ENCODE results near the gene MZT2B. TPM values are rescaled to one million over a fixed set of nuclear protein-coding genes. Genes with fewer than 3 reads are reported as not detected.
"Not testable (repeated sequence)": the region's sequence is repeated elsewhere in the genome, so short reads cannot be mapped to it uniquely, and the experiment has no call there.

Gene MZT2B
- total RNA-seq, 1 donor from 2014 or later: 190 TPM

DNA sequence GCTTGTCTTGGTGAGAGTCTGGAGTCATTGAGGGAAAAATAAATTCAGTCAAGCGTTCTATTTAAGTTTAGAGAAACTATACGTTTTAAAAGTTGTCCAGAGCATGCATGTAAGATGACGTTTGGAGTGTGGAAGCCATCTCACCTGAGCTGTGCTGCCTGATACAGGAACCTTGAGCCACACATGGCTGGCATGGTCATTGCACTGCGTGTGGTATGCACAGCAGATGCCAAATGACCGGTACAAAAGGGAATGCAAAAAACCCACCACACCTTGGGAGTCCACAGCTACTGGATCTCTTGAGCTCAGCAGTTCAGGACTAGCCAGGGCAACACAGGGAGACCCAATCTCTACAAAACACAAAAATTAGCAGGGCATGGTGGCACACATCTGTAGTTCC, 4.3 kb downstream of the MZT2B start:
- H3K36me3 Mint-ChIP-seq (ENCODE audit: insufficient read depth): no peaks in the 10 kb centered on the region
- H3K27ac Mint-ChIP-seq: no peak overlapping the region
- no peaks in the 10 kb centered on the region for H3K9me3 Mint-ChIP-seq (ENCODE audit: low read depth)
- no peaks in the 10 kb centered on the region for H3K27me3 Mint-ChIP-seq
- DNase-seq (ENCODE audit: low spot score, unreplicated experiment): no peak
- TF ChIP-seq, protein P1, sequence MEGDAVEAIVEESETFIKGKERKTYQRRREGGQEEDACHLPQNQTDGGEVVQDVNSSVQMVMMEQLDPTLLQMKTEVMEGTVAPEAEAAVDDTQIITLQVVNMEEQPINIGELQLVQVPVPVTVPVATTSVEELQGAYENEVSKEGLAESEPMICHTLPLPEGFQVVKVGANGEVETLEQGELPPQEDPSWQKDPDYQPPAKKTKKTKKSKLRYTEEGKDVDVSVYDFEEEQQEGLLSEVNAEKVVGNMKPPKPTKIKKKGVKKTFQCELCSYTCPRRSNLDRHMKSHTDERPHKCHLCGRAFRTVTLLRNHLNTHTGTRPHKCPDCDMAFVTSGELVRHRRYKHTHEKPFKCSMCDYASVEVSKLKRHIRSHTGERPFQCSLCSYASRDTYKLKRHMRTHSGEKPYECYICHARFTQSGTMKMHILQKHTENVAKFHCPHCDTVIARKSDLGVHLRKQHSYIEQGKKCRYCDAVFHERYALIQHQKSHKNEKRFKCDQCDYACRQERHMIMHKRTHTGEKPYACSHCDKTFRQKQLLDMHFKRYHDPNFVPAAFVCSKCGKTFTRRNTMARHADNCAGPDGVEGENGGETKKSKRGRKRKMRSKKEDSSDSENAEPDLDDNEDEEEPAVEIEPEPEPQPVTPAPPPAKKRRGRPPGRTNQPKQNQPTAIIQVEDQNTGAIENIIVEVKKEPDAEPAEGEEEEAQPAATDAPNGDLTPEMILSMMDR (IDR thresholded peaks at IDR 0.05; ENCODE audit: unreplicated experiment): no peak
- H3K4me1 Mint-ChIP-seq (ENCODE audit: low read depth): peaks cover 12% of the 10 kb centered on the region
- H3K4me3 Mint-ChIP-seq (ENCODE audit: low read depth): no peak overlapping the region

DNA sequence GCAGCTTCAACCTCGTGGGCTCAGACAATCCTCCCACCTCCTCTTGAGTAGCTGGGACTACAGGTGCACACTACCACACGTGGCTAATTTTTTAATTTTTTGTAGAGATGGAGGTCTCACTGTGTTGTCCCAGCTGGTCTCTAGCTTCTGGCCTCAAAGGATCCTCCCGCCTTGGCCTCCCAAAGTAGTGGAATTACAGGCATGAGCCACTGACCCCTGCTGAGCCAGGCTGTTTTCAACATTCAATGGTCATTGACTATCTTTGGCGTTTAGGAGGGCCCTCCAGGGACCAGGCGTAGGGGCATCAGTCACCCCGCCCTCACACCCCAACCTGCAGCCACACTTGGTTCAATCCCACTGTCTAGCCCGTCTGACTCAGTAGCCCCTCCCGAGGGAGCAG, 5.2 kb downstream of the MZT2B start:
- peaks cover 12% of the 10 kb centered on the region for H3K4me1 Mint-ChIP-seq (ENCODE audit: low read depth)
- DNase-seq (ENCODE audit: low spot score, unreplicated experiment): no peak
- H3K36me3 Mint-ChIP-seq (ENCODE audit: insufficient read depth): no peaks in the 10 kb centered on the region
- no peak overlapping the region for H3K27ac Mint-ChIP-seq
- no peaks in the 10 kb centered on the region for H3K27me3 Mint-ChIP-seq
- no peaks in the 10 kb centered on the region for H3K9me3 Mint-ChIP-seq (ENCODE audit: low read depth)
- TF ChIP-seq, protein P1 (IDR thresholded peaks at IDR 0.05; ENCODE audit: unreplicated experiment): no peak
- no peak overlapping the region for H3K4me3 Mint-ChIP-seq (ENCODE audit: low read depth)

DNA sequence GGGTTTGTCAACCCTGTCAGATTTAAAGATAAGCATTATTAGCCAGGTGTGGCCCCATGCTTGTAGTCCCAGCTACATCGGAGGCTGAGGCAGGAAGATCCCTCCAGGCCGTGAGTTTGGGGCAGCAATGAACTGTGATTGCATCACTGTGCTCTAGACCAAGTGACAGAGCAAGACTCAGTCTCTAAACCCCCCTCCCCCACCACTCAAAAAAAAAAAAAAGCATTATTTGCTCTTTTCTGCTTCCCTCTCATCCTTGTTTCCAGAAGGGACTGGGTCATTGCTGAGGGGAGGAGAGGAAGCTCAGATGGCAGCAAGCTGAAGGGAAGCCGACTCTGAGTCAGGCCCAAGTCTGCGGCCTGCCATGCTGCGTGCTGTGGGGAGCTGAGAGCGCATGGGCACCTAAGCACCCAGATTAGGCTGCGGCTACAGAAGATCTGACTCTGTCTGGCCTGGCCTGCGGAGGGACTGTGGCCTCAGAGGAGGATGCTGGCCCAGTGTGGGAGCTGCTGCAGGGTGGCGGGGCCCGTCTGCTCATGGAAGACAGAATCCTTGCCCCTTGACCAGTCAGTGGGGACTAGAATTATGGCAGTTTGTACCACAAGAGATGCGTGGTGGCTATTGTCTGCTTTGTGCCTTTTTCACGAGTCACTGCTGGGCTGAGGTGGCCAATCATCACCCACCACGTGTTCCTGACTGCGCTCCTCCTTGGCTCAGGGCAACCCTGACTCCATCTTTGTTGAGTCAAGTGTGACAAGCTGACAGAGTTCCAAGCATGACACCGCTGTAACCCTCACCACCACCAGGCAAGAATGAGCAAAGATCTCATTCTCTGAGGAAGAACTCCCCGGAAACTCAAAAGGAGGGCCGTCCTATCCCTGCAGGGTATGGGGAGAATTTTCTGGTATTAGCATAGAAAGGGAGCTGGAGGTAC, 6.1 kb downstream of the MZT2B start:
- H3K27me3 Mint-ChIP-seq; H3K9me3 Mint-ChIP-seq (ENCODE audit: low read depth); H3K4me3 Mint-ChIP-seq (ENCODE audit: low read depth); H3K27ac Mint-ChIP-seq; H3K36me3 Mint-ChIP-seq (ENCODE audit: insufficient read depth); DNase-seq (ENCODE audit: low spot score, unreplicated experiment); H3K4me1 Mint-ChIP-seq (ENCODE audit: low read depth): not testable (repeated sequence)

DNA sequence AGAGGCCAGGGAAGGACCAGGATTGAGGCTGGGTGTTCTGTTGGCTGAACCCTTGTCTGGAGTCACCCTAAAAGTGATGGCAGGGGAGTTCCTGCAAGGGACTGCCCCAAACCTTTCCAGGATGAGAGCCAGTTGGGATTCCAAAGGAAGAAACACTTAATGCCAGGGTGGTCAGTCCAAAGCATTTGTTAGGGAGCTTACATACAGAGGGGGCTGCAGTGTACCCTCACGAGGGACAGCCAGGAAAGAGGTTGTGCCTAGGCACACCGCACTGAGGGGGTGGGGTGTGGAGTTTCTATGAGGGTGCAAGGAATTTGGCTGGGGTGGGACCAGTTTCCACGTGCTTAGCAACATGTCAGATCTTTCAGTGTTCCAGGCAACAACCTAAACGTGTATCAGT, 6.9 kb downstream of the MZT2B start:
- H3K9me3 Mint-ChIP-seq (ENCODE audit: low read depth); H3K27ac Mint-ChIP-seq; H3K4me1 Mint-ChIP-seq (ENCODE audit: low read depth); H3K27me3 Mint-ChIP-seq; H3K36me3 Mint-ChIP-seq (ENCODE audit: insufficient read depth); DNase-seq (ENCODE audit: low spot score, unreplicated experiment); H3K4me3 Mint-ChIP-seq (ENCODE audit: low read depth): not testable (repeated sequence)

DNA sequence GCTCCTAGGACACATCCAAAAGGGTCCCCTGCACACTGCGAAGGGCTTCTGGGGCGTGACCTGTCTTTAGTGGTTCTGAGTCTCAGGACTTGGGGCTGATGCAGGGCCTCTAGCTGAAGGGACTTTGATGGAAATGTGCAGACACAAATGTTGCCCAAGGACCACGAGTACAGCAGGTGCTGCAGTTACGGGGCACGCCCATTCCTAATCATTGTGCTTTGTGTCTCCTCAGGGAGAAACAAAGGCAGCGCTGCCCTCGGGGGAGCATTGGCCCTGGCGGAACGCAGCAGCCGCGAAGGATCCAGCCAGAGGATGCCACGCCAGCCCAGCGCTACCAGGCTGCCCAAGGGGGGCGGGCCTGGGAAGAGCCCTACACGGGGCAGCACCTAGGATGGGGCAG, 8.2 kb downstream of the MZT2B start:
- Mint-ChIP-seq H3K36me3 (ENCODE audit: insufficient read depth) (no peaks in the 10 kb centered on the region), H3K27ac (no peak overlapping the region), H3K4me3 (ENCODE audit: low read depth) (no peak overlapping the region), H3K9me3 (ENCODE audit: low read depth) (no peaks in the 10 kb centered on the region), H3K27me3 (no peaks in the 10 kb centered on the region), H3K4me1 (ENCODE audit: low read depth) (no peaks in the 10 kb centered on the region)
- no peak for DNase-seq (ENCODE audit: low spot score, unreplicated experiment)
- TF ChIP-seq, protein P1 (IDR thresholded peaks at IDR 0.05; ENCODE audit: unreplicated experiment): no peak

DNA sequence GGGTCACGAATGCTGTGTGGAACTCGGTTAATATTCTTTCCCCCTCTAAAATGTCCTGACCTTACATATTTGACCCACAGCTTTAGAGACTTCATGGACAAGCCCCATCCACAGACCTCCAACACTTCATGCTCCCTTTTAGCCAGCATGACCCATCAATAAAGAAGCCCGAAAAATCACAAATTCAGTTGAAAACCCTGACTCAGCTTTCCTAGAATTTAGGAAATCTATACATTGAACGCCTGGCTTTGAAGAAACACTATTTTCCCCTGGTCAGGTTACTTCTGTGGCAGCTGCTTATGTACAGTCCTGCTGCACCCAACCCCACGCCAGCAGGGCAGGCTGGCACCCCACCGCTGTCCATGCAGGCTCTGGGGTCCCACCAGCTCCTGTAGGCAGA, 9.3 kb downstream of the MZT2B start:
- not testable (repeated sequence) for H3K36me3 Mint-ChIP-seq (ENCODE audit: insufficient read depth); H3K4me3 Mint-ChIP-seq (ENCODE audit: low read depth); H3K4me1 Mint-ChIP-seq (ENCODE audit: low read depth); H3K9me3 Mint-ChIP-seq (ENCODE audit: low read depth); H3K27me3 Mint-ChIP-seq; DNase-seq (ENCODE audit: low spot score, unreplicated experiment)
- peak overlapping the region; percentile 64 for H3K27ac Mint-ChIP-seq

DNA sequence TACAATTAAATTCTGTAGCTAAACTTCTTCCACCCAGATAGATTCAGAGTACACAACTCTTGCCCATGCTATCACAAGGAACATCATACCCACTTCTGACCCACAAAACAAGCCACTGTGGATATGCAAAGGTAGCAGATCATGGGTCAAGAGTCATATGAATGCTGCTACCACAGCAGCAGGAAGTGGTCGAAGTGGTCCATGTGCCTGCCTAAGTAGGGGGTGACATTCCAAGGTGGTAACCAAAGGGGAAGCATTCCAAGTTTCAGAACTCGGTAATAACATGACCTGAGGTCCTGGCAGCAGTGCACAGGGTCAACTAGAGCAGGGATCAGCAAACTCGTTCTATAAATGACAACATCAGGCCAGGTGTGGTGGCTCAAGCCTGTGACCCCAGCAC, 10.4 kb downstream of the MZT2B start:
- DNase-seq (ENCODE audit: low spot score, unreplicated experiment); H3K9me3 Mint-ChIP-seq (ENCODE audit: low read depth); H3K27ac Mint-ChIP-seq; H3K27me3 Mint-ChIP-seq; H3K4me1 Mint-ChIP-seq (ENCODE audit: low read depth); H3K4me3 Mint-ChIP-seq (ENCODE audit: low read depth); H3K36me3 Mint-ChIP-seq (ENCODE audit: insufficient read depth): not testable (repeated sequence)

DNA sequence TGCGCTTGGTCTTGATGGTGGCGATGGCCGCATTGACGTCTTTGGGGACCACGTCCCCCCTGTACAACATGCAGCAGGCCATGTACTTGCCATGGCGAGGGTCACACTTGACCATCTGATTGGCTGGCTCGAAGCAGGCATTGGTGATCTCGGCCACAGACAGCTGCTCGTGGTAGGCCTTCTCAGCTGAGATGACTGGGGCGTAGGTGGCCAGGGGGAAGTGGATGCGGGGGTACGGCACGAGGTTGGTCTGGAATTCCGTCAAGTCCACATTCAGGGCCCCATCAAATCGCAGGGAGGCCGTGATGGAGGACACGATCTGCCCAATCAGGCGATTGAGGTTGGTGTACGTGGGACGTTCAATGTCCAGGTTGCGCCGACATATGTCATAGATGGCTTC, 11.8 kb downstream of the MZT2B start:
- H3K27ac Mint-ChIP-seq; H3K4me3 Mint-ChIP-seq (ENCODE audit: low read depth); H3K27me3 Mint-ChIP-seq; H3K9me3 Mint-ChIP-seq (ENCODE audit: low read depth); DNase-seq (ENCODE audit: low spot score, unreplicated experiment); H3K4me1 Mint-ChIP-seq (ENCODE audit: low read depth); H3K36me3 Mint-ChIP-seq (ENCODE audit: insufficient read depth): not testable (repeated sequence)

DNA sequence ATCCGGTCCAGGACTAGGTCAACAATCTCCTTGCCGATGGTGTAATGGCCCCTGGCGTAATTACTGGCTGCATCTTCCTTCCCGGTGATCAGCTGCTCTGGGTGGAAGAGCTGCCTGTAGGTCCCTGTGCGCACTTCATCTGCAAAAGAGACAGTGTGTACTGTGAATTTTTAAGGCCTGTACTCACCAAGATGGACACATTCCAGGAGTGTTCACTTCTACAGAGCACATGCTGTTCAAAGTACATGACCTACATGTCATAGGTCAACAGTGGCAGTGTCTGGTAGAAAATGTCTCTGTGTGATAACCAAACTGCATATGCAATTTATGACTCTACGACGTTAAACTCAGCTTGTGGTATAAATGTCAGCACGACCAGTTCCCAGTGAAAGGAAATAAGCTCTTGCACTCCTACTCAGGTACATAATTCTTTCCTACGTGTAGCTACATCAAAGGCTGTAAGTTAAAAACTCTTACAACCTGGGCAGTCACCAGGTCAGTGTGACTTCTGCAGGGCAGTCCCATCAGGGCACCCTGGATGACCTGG, 13.1 kb downstream of the MZT2B start:
- not testable (repeated sequence) for H3K36me3 Mint-ChIP-seq (ENCODE audit: insufficient read depth); H3K9me3 Mint-ChIP-seq (ENCODE audit: low read depth); H3K4me3 Mint-ChIP-seq (ENCODE audit: low read depth); DNase-seq (ENCODE audit: low spot score, unreplicated experiment); H3K4me1 Mint-ChIP-seq (ENCODE audit: low read depth); H3K27ac Mint-ChIP-seq; H3K27me3 Mint-ChIP-seq

DNA sequence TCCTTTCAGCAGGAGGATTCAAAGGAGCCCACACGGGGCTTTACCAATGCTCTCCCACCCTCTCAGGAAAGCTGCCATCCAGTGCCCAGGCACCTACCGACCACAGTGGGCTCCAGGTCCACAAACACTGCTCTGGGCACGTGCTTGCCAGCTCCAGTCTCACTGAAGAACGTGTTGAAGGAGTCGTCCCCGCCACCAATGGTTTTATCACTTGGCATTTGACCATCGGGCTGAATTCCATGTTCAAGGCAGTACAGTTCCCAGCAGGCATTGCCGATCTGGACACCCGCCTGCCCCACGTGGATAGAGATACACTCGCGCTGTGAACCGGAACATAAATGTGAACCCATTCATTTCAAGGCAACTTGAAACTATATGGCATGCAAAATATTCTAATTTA, 14.0 kb downstream of the MZT2B start:
- H3K9me3 Mint-ChIP-seq (ENCODE audit: low read depth); H3K4me3 Mint-ChIP-seq (ENCODE audit: low read depth); H3K27me3 Mint-ChIP-seq; H3K4me1 Mint-ChIP-seq (ENCODE audit: low read depth); H3K36me3 Mint-ChIP-seq (ENCODE audit: insufficient read depth); DNase-seq (ENCODE audit: low spot score, unreplicated experiment); H3K27ac Mint-ChIP-seq: not testable (repeated sequence)

Measured in progenitor cell of endocrine pancreas (in vitro differentiated cells).